Peyer's patch (tissue), 4 donors: Measurements from ENCODE around the gene CELSR1. TPM values are rescaled to one million over a fixed set of nuclear protein-coding genes. Genes with fewer than 3 reads are reported as not detected.

Source experiments
- DNase-seq, 3 donors: peaks; one replicate each; pipeline ENCODE4 v3.0.0-alpha.2; 2017 to 2019
- H3K27ac ChIP-seq, 4 donors: fragments of 200-600 bp; sonication (generic); one replicate each; pipeline ENCODE4 v1.5.1; 2016 to 2019
- H3K27me3 ChIP-seq, 2 donors: fragments of 200-600 bp; sonication (generic); one replicate each; pipeline ENCODE4 v1.5.1; 2019
- H3K36me3 ChIP-seq, 3 donors: fragments of 200-600 bp; sonication (generic); one replicate each; pipeline ENCODE4 v1.5.1; 2016 to 2019
- H3K4me1 ChIP-seq, 4 donors: fragments of 200-600 bp; sonication (generic); one replicate each; pipeline ENCODE4 v1.5.1; 2016 to 2019
- H3K4me3 ChIP-seq, 4 donors: fragments of 200-600 bp; sonication (generic); 1 replicate in 3 of 4; 2 replicates in 1 of 4; pipeline ENCODE4 v1.5.1; 2016 to 2019; ENCODE audit warnings: mild to moderate bottlenecking in 1 of 4
- H3K9me3 ChIP-seq, 4 donors: fragments of 200-600 bp; sonication (generic); one replicate each; pipeline ENCODE4 v1.5.1; 2016 to 2019; ENCODE audit warnings: mild to moderate bottlenecking in 1 of 4
- POLR2A ChIP-seq, 2 donors: fragments of 450-650 bp; IDR thresholded peaks; one replicate each; pipeline ENCODE4 v1.5.1; 2017; ENCODE audit warnings: antibody characterized with exemption in 2 of 2, mild to moderate bottlenecking in 2 of 2, moderate library complexity in 2 of 2
- total RNA-seq, 4 donors: library from RNA; depleted of rRNA; stranded (reverse); fragments of >200 nt; gene quantifications; one replicate each; pipeline ENCODE4 v1.1.0, GENCODE V29; 2016
- TF ChIP-seq, protein P1 (sequence below), 6 experiments: fragments of 450-650 bp in 4 of 6; fragments of 200-600 bp in 2 of 6; sonication (generic) in 1 of 6; IDR thresholded peaks; one replicate each; pipeline ENCODE4 v1.5.1; 2017 to 2019; ENCODE audit warnings: antibody characterized with exemption in 6 of 6, mild to moderate bottlenecking in 3 of 6, moderate library complexity in 1 of 6

Gene CELSR1
- total RNA-seq, 4 donors from 2014 or later = 1.1 to 22.3 (median 1.5) TPM

DNA sequence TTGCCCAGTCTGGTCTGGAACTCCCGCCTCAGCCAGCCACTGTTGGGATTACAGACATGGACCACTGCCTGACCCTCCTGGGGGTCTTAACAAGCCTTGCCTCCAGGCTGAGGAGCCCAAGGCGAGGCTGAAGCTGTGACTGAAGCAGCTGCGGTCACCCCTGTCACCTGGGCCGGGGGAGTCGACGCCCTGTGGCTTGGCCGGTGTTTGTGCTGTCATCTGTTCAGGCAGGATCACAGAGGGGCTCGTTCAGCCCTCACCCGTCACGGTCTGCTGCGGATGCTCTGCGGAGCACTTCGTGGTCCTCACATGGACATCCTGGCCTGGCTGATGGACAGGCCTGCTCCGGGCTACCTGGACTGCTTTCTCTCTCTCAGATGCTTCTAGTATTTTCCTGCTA, 178.1 kb downstream of the CELSR1 start:
- no peaks in the 10 kb centered on the region for H3K4me1 ChIP-seq
- TF ChIP-seq POLR2A (IDR thresholded peaks at IDR 0.05) = no peak
- TF ChIP-seq, protein P1, sequence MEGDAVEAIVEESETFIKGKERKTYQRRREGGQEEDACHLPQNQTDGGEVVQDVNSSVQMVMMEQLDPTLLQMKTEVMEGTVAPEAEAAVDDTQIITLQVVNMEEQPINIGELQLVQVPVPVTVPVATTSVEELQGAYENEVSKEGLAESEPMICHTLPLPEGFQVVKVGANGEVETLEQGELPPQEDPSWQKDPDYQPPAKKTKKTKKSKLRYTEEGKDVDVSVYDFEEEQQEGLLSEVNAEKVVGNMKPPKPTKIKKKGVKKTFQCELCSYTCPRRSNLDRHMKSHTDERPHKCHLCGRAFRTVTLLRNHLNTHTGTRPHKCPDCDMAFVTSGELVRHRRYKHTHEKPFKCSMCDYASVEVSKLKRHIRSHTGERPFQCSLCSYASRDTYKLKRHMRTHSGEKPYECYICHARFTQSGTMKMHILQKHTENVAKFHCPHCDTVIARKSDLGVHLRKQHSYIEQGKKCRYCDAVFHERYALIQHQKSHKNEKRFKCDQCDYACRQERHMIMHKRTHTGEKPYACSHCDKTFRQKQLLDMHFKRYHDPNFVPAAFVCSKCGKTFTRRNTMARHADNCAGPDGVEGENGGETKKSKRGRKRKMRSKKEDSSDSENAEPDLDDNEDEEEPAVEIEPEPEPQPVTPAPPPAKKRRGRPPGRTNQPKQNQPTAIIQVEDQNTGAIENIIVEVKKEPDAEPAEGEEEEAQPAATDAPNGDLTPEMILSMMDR (IDR thresholded peaks at IDR 0.05) = no peak
- no peak overlapping the region for H3K27ac ChIP-seq
- H3K36me3 ChIP-seq = peaks cover 0 to 27% (median 0%) of the 10 kb centered on the region in 3 donors
- no peaks in the 10 kb centered on the region for H3K9me3 ChIP-seq
- no peak for DNase-seq
- H3K4me3 ChIP-seq = no peak overlapping the region
- no peaks in the 10 kb centered on the region for H3K27me3 ChIP-seq

DNA sequence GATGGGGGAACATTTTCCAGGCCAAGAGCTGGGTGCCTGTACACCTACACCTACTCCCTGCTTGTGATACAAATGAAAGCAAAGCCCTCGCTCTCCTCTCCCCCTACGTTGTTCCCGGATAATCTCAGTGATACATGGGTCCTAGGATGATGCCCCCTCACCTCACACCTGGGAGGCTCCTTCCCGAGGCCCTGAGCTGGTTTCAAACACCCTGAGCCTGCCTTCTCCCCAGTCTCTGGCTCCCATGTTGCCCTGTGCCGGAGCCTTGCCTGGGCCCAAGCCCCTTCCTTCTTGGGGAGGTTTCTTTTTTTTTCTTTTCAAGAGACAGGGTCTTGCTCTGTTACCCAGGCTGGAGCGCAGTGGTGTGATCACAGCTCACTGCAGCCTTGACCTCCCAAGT, 178.7 kb downstream of the CELSR1 start:
- Histone ChIP-seq H3K36me3 (peaks cover 0 to 33% (median 0%) of the 10 kb centered on the region in 3 donors), H3K27ac (no peak overlapping the region), H3K27me3 (no peaks in the 10 kb centered on the region), H3K9me3 (no peaks in the 10 kb centered on the region), H3K4me3 (no peak overlapping the region), H3K4me1 (no peaks in the 10 kb centered on the region)
- no peak for DNase-seq
- TF ChIP-seq, protein P1 (IDR thresholded peaks at IDR 0.05) = no peak
- TF ChIP-seq POLR2A (IDR thresholded peaks at IDR 0.05) = no peak

DNA sequence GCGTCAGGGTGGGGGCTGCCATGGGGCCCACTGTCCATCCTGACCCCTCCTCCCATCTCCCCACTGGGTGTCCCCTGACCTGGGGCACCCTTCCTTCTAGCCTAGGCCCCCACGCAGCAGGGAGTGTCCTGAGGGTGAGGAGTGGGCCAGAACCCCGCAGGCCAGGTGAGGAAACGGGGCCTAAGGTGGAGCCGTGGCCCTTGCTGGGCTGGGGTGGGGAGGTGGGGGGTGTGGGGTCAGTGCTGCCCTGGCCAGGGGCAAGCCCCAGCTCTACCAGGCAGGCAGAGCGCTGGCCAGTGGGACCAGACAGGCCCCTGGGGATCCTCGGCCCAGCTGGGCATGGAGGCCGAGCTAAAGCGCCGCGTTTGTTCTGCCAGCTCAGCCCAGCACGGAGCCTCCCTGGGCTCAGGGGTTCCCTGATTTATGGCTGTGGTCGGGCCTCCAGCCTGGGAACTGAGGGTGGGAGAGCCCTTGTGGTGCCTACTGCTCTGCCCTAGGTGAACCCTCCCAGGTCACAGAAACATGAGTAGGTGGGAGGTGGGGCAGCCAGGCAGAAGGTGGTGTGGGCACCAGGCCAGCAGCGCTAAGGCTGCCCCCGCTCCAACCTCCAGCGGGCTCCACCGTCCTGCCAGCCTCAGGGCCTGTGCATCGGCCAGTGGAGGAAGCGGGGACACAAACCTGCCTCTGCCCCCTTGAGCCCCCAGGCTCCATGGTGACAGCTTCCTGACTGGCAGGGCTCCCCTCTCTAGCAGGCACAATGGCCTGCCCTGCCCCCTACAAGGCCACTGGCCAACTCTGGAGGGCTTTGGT, 179.5 kb downstream of the CELSR1 start:
- no peak for TF ChIP-seq POLR2A (IDR thresholded peaks at IDR 0.05)
- TF ChIP-seq, protein P1 (IDR thresholded peaks at IDR 0.05) = no peak
- Histone ChIP-seq H3K9me3 (no peaks in the 10 kb centered on the region), H3K4me3 (no peak overlapping the region), H3K4me1 (no peaks in the 10 kb centered on the region), H3K27me3 (no peaks in the 10 kb centered on the region), H3K36me3 (peaks cover 0 to 42% (median 0%) of the 10 kb centered on the region in 3 donors), H3K27ac (no peak overlapping the region)
- DNase-seq = no peak

DNA sequence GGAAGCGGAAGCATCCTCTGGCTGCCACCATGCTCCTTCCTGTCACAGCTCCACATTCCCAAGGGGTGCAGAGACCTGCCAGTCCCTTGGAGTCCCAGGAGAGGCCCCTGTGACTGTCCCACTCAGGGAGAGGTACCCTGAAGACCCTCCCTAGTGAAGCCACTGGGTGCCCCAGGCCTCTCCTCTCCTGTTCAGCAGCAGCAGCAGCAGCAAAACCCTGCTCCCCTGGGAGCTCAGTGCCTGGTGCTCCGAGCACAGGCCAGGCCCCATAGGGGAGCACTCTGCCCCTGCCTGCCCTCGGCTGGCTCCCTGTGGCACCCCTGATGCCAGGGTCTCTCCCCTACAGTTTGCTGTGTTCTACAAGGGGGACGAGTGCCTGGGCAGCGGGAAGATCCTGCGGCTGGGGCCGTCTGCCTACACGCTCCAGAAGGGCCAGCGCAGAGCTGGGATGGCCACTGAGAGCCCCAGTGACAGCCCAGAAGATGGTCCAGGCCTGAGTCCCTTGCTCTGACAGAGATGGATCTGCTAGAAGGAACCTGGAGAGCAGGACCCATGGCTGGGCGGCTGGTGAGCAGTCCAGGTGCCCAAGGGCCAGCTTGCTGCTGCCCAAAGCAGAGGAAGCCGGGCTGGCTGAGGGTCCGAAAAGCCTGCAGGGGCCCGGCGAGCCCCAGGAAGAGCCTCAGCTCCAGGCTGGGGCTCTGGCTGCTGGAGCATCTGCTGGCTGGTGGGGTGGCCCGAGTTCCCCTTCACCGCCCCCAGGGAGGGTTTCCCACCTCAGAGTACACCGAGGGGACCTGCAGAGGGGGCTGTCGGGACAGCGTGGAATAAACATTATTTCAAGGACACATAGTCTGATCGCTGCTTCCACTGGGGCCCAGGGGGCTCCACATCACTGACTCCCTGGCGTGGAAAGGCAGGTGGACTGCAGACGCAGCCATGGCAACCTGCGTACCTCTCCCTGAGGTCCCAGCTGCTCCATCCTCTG, 180.6 kb downstream of the CELSR1 start:
- Histone ChIP-seq H3K27ac (no peak overlapping the region), H3K27me3 (no peaks in the 10 kb centered on the region), H3K4me3 (no peak overlapping the region), H3K4me1 (no peaks in the 10 kb centered on the region), H3K36me3 (peaks cover 0 to 53% (median 0%) of the 10 kb centered on the region in 3 donors), H3K9me3 (no peaks in the 10 kb centered on the region)
- DNase-seq = peak in 1 of 3 donors; percentile 46
- TF ChIP-seq, protein P1 (IDR thresholded peaks at IDR 0.05) = no peak
- TF ChIP-seq POLR2A (IDR thresholded peaks at IDR 0.05) = no peak

DNA sequence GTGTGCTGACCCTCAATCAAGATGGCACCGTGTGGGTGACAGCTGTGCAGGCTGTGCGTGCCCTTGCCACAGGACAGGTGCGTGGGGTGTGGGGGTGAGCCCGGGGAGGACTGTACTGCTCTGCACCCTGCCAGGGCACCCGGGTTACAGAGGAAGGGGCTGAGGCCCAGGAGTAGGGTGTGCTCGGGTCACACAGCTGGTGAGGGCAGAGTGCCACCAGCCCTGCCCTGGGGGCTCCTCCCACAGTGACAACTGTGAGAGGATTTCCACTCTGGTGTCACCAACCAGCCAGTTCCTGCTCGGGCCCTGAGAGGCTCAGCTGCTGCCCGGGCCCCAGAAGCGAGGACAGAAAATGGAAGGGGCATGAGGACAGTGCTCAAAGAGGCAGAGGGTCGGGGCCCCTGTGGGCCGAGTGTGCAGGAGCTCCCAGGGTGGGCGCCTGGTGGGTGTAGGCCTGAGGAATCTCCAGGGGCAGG, 181.4 kb downstream of the CELSR1 start:
- Histone ChIP-seq H3K4me3 (no peak overlapping the region), H3K27ac (no peak overlapping the region), H3K9me3 (no peaks in the 10 kb centered on the region), H3K4me1 (no peaks in the 10 kb centered on the region), H3K27me3 (no peaks in the 10 kb centered on the region), H3K36me3 (peaks cover 0 to 60% (median 0%) of the 10 kb centered on the region in 3 donors)
- TF ChIP-seq POLR2A (IDR thresholded peaks at IDR 0.05) = no peak
- TF ChIP-seq, protein P1 (IDR thresholded peaks at IDR 0.05) = no peak
- no peak for DNase-seq
